GM11168 (cell line): ENCODE measurements around the gene ZNF184.

ENCODE experiments used
- in situ Hi-C: fragments of 300-500 bp; cut with MboI; formaldehyde crosslinking; loops from one replicate; pipeline ENCODE4 v1.12.0; 2022; ENCODE audit warnings: low sequenced_read_pairs; ENCODE audit not compliant: unreplicated experiment

ZNF184 gene

GRCh38 chr6:27492631-27493190 is 19.8 kb upstream of the ZNF184 start:
- in situ Hi-C loops, result no loop called here

- in situ Hi-C loops, result loop anchor here (10.0 kb wide), 1 partner anchor 305 kb away; no protein-coding TSS in a partner anchor
Measured at GRCh38 chr6:27479319-27480182, 6.6 kb upstream of the ZNF184 start.

- in situ Hi-C loops, result loop anchor here (10.0 kb wide), 1 partner anchor 304 kb away; no protein-coding TSS in a partner anchor
Measured at GRCh38 chr6:27478706-27479318, 5.9 kb upstream of the ZNF184 start.

- in situ Hi-C loops, result loop anchor here (10.0 kb wide), 1 partner anchor 303 kb away; no protein-coding TSS in a partner anchor
Measured at GRCh38 chr6:27478141-27478705, 5.3 kb upstream of the ZNF184 start.

- in situ Hi-C loops, result loop anchor here (10.0 kb wide), 1 partner anchor 303 kb away; no protein-coding TSS in a partner anchor
Measured at GRCh38 chr6:27477318-27478013, 4.6 kb upstream of the ZNF184 start.

- in situ Hi-C loops, result loop anchor here (10.0 kb wide), 1 partner anchor 301 kb away; no protein-coding TSS in a partner anchor
Measured at GRCh38 chr6:27476090-27476489, 3.2 kb upstream of the ZNF184 start.

- in situ Hi-C loops, result loop anchor here (10.0 kb wide), 1 partner anchor 300 kb away; no protein-coding TSS in a partner anchor
Measured at GRCh38 chr6:27474672-27475071, 1.8 kb upstream of the ZNF184 start.

GRCh38 chr6:27474172-27474465 is 1.2 kb upstream of the ZNF184 start:
- in situ Hi-C loops, result loop anchor here (10.0 kb wide), 1 partner anchor 299 kb away; no protein-coding TSS in a partner anchor

- in situ Hi-C loops, result loop anchor here (10.0 kb wide), 1 partner anchor 297 kb away; no protein-coding TSS in a partner anchor
Measured at GRCh38 chr6:27472182-27472616, 706 bp downstream of the ZNF184 start.

GRCh38 chr6:27471365-27472115 is 1.4 kb downstream of the ZNF184 start:
- in situ Hi-C loops, result loop anchor here (10.0 kb wide), 1 partner anchor 297 kb away; no protein-coding TSS in a partner anchor

GRCh38 chr6:27470023-27470422 is 2.9 kb downstream of the ZNF184 start:
- in situ Hi-C loops, result loop anchor here (10.0 kb wide), 1 partner anchor 295 kb away; no protein-coding TSS in a partner anchor

- in situ Hi-C loops, result no loop called here
Measured at GRCh38 chr6:27468334-27468733, 4.6 kb downstream of the ZNF184 start.

- in situ Hi-C loops, result no loop called here
Measured at GRCh38 chr6:27452496-27452897, 20.4 kb downstream of the ZNF184 start.

GRCh38 chr6:27451660-27452390 is 21.1 kb downstream of the ZNF184 start:
- in situ Hi-C loops, result no loop called here

GRCh38 chr6:27448456-27448855 is 24.4 kb downstream of the ZNF184 start:
- in situ Hi-C loops, result no loop called here

- in situ Hi-C loops, result no loop called here
Measured at GRCh38 chr6:27442932-27443331, 30.0 kb downstream of the ZNF184 start.

- in situ Hi-C loops, result no loop called here
Measured at GRCh38 chr6:27441001-27441400, 31.9 kb downstream of the ZNF184 start.

- in situ Hi-C loops, result no loop called here
Measured at GRCh38 chr6:27439371-27439770, 33.5 kb downstream of the ZNF184 start.
